ENCODE results near the gene SPOCK1.

GRCh38 chr5:137073189-137073588 is 425.9 kb downstream of the SPOCK1 start:
- TF ChIP-seq, protein P1, sequence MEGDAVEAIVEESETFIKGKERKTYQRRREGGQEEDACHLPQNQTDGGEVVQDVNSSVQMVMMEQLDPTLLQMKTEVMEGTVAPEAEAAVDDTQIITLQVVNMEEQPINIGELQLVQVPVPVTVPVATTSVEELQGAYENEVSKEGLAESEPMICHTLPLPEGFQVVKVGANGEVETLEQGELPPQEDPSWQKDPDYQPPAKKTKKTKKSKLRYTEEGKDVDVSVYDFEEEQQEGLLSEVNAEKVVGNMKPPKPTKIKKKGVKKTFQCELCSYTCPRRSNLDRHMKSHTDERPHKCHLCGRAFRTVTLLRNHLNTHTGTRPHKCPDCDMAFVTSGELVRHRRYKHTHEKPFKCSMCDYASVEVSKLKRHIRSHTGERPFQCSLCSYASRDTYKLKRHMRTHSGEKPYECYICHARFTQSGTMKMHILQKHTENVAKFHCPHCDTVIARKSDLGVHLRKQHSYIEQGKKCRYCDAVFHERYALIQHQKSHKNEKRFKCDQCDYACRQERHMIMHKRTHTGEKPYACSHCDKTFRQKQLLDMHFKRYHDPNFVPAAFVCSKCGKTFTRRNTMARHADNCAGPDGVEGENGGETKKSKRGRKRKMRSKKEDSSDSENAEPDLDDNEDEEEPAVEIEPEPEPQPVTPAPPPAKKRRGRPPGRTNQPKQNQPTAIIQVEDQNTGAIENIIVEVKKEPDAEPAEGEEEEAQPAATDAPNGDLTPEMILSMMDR (IDR thresholded peaks at IDR 0.05; ENCODE audit: borderline replicate concordance, extremely low read depth, low read length, poor library complexity, severe bottlenecking), result no peak
- TF ChIP-seq EZH2 (IDR thresholded peaks at IDR 0.05; ENCODE audit: borderline replicate concordance, low read depth, low read length, severe bottlenecking), result no peak
